Measurements from ENCODE around the gene GRAMD1C.

DNA sequence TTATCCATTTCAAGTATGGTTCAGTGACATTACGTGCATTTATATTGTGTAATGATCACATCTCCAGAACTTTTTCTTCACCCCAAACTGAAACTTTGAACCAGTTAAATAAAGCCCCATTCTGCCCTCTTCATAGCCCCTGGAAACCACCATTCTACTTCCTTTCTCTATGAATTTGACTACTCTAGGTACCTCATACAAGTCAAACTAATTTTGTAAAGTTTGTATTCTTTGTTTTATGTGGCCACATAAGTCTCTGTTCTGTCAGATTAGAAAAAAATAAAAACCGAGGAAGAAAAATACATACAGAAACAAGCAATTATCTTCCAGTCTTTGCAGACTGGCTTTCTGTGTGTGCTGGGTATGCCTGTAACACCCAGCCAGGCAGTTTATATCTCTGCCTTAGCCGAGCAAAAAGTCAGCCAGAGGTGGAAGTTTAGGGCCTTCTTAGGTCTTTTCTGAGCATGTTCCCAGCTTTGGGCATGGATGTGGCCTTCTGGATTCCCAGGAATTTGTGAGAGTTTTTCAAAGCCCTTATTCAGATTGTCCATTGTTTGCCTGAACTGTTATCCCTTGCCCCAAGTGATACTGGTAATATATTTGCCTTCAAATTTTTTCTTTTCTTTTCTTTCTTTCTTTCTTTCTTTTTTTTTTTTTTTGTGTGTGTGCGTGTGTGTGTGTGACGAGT lies 6.0 kb upstream of the GRAMD1C start:
- TF ChIP-seq GATA2 (IDR thresholded peaks at IDR 0.05; ENCODE audit: low read depth, low read length) (no peak), GATA3 (IDR thresholded peaks at IDR 0.05; ENCODE audit: low read depth, low read length) (no peak)

All from SH-SY5Y (cell line).